ENCODE data around the gene SPRN.
"Not testable (repeated sequence)": the region's sequence is repeated elsewhere in the genome, so short reads cannot be mapped to it uniquely, and the experiment has no call there.

- TF ChIP-seq, protein P1, sequence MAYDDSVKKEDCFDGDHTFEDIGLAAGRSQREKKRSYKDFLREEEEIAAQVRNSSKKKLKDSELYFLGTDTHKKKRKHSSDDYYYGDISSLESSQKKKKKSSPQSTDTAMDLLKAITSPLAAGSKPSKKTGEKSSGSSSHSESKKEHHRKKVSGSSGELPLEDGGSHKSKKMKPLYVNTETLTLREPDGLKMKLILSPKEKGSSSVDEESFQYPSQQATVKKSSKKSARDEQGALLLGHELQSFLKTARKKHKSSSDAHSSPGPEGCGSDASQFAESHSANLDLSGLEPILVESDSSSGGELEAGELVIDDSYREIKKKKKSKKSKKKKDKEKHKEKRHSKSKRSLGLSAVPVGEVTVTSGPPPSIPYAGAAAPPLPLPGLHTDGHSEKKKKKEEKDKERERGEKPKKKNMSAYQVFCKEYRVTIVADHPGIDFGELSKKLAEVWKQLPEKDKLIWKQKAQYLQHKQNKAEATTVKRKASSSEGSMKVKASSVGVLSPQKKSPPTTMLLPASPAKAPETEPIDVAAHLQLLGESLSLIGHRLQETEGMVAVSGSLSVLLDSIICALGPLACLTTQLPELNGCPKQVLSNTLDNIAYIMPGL (CRISPR knock-in tag; IDR thresholded peaks at IDR 0.05; ENCODE audit: borderline replicate concordance), result not testable (repeated sequence)
- TF ChIP-seq, protein P2, sequence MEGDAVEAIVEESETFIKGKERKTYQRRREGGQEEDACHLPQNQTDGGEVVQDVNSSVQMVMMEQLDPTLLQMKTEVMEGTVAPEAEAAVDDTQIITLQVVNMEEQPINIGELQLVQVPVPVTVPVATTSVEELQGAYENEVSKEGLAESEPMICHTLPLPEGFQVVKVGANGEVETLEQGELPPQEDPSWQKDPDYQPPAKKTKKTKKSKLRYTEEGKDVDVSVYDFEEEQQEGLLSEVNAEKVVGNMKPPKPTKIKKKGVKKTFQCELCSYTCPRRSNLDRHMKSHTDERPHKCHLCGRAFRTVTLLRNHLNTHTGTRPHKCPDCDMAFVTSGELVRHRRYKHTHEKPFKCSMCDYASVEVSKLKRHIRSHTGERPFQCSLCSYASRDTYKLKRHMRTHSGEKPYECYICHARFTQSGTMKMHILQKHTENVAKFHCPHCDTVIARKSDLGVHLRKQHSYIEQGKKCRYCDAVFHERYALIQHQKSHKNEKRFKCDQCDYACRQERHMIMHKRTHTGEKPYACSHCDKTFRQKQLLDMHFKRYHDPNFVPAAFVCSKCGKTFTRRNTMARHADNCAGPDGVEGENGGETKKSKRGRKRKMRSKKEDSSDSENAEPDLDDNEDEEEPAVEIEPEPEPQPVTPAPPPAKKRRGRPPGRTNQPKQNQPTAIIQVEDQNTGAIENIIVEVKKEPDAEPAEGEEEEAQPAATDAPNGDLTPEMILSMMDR (IDR thresholded peaks at IDR 0.05), result not testable (repeated sequence)
- not testable (repeated sequence) for TF ChIP-seq HDAC2 (IDR thresholded peaks at IDR 0.05); JUN (IDR thresholded peaks at IDR 0.05); MAFK (IDR thresholded peaks at IDR 0.05; ENCODE audit: partially characterized antibody); CEBPB (IDR thresholded peaks at IDR 0.05); SMC3 (IDR thresholded peaks at IDR 0.05); CHD4 (IDR thresholded peaks at IDR 0.05; ENCODE audit: borderline replicate concordance); RFX5 (IDR thresholded peaks at IDR 0.05)
These were observed 48.2 kb downstream of the SPRN start for GRCh38 chr10:133376183-133376582.
